C4-2B (cell line): ENCODE data around the gene RNU1-4.
"Not testable (repeated sequence)": the region's sequence is repeated elsewhere in the genome, so short reads cannot be mapped to it uniquely, and the experiment has no call there.

Experiments
- ZFX ChIP-seq: fragments of 450-650 bp; IDR thresholded peaks from 2 replicates; pipeline ENCODE4 v1.6.1; 2017
- TF ChIP-seq, protein P1 (sequence below): fragments of 450-650 bp; conservative IDR thresholded peaks from 2 replicates; pipeline ENCODE4 v1.5.1; 2017; ENCODE audit warnings: mild to moderate bottlenecking

DNA sequence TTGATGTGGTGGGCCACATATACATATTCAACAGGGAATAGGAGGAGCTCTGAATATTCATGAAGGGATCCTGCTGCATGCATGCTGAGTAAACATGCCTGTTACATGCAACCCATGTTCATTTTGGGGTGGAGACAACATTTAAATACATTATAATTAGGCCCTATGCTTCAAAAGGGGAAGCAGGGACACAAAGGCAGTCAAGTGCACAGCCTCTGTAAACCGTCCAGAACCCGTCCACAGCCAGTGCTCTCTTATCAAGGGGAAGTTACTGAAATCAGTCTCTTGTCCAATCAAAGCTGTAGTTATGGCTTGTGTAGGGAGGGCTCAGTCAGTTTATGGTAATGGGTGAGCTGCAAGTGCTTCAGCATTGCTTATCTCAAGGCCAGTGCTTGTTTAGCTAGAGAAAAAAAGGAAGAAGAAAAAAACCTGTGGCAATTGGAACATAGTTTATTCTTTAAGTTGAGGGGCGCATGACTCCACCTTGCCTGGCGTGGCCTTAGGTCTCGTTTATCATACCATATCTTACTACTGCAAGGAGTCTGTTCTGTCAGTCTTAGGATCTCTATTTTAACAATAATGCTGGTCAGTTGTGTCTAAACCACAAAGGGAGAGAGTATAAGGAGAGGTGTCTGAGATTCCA lies 7.9 kb upstream of the RNU1-4 start:
- TF ChIP-seq, protein P1, sequence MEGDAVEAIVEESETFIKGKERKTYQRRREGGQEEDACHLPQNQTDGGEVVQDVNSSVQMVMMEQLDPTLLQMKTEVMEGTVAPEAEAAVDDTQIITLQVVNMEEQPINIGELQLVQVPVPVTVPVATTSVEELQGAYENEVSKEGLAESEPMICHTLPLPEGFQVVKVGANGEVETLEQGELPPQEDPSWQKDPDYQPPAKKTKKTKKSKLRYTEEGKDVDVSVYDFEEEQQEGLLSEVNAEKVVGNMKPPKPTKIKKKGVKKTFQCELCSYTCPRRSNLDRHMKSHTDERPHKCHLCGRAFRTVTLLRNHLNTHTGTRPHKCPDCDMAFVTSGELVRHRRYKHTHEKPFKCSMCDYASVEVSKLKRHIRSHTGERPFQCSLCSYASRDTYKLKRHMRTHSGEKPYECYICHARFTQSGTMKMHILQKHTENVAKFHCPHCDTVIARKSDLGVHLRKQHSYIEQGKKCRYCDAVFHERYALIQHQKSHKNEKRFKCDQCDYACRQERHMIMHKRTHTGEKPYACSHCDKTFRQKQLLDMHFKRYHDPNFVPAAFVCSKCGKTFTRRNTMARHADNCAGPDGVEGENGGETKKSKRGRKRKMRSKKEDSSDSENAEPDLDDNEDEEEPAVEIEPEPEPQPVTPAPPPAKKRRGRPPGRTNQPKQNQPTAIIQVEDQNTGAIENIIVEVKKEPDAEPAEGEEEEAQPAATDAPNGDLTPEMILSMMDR, result not testable (repeated sequence)
- TF ChIP-seq ZFX, result not testable (repeated sequence)
